Measurements from ENCODE around the gene SAMD8.

DNA sequence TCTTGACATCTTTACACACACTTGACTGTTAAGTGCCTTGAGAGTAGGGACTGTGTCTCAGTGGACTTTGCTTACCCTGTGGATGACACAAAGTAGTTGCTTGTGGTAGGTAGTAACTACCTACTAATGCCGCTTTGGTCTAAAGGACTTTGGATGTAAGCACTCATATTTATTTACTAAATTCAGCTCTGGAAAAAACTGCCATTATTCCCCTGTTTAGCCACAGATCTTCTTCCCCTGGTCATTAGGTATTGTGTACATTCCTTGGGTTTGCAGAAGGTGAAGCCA is 96.3 kb downstream of the SAMD8 start:
- no peak for TF ChIP-seq POLR2AphosphoS5 (IDR thresholded peaks at IDR 0.05; ENCODE audit: low read depth, low read length)
- no peak for TF ChIP-seq POLR2A (IDR thresholded peaks at IDR 0.05; ENCODE audit: control extremely low read depth in 1 of 2, low read depth in 2 of 2, low read length in 2 of 2)
- TF ChIP-seq, protein P1, sequence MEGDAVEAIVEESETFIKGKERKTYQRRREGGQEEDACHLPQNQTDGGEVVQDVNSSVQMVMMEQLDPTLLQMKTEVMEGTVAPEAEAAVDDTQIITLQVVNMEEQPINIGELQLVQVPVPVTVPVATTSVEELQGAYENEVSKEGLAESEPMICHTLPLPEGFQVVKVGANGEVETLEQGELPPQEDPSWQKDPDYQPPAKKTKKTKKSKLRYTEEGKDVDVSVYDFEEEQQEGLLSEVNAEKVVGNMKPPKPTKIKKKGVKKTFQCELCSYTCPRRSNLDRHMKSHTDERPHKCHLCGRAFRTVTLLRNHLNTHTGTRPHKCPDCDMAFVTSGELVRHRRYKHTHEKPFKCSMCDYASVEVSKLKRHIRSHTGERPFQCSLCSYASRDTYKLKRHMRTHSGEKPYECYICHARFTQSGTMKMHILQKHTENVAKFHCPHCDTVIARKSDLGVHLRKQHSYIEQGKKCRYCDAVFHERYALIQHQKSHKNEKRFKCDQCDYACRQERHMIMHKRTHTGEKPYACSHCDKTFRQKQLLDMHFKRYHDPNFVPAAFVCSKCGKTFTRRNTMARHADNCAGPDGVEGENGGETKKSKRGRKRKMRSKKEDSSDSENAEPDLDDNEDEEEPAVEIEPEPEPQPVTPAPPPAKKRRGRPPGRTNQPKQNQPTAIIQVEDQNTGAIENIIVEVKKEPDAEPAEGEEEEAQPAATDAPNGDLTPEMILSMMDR (IDR thresholded peaks at IDR 0.05; ENCODE audit: control extremely low read depth in 1 of 3, insufficient read depth in 1 of 3, low read depth in 1 of 3, low read length in 3 of 3), result no peak
- no peak for TF ChIP-seq USF2 (IDR thresholded peaks at IDR 0.05; ENCODE audit: low read length)
- no peak for TF ChIP-seq TAF1 (IDR thresholded peaks at IDR 0.05; ENCODE audit: low read depth, low read length)
- TF ChIP-seq SIX5 (IDR thresholded peaks at IDR 0.05; ENCODE audit: low read depth, low read length), result no peak
- no peak for TF ChIP-seq EP300 (IDR thresholded peaks at IDR 0.05; ENCODE audit: borderline replicate concordance in 1 of 2, low read depth in 2 of 2, low read length in 2 of 2)
- no peak for TF ChIP-seq MAX (IDR thresholded peaks at IDR 0.05)
- TF ChIP-seq TEAD4 (IDR thresholded peaks at IDR 0.05; ENCODE audit: low read depth, low read length), result no peak
- no peak for TF ChIP-seq SRF (IDR thresholded peaks at IDR 0.05; ENCODE audit: low read depth, low read length)
- TF ChIP-seq EZH2 (IDR thresholded peaks at IDR 0.05; ENCODE audit: low read depth, low read length, severe bottlenecking), result no peak
- no peak for TF ChIP-seq CBX8 (IDR thresholded peaks at IDR 0.05; ENCODE audit: borderline replicate concordance, low read depth, low read length)
- TF ChIP-seq CEBPB (IDR thresholded peaks at IDR 0.05; ENCODE audit: low read depth, low read length), result no peak

All from H1 (cell line).